ENCODE measurements around the gene LACRT.

DNA sequence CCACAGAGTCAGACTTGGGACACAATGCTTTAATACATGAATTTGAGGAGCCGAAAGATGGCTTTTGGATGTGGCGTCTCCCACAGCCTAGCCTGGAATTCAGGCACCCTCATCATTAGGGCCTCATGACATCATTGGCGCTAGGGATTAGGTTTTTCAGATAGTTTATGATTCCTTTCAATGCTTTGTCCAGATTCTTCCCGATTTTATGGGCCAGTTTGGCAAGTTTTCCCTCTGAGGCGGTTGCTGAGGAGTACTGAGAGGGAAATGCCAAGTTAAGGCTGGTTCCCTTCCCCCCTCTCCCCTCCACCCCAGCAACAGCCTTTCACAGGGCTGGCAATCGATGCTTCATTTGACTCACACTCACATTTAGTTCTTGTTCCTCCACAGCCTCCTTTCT lies 26.5 kb downstream of the LACRT start:
- no peak for TF ChIP-seq CTCF (IDR thresholded peaks at IDR 0.05)
- TF ChIP-seq ZFX (IDR thresholded peaks at IDR 0.05; ENCODE audit: borderline replicate concordance) = no peak
